Neuronal stem cell (in vitro differentiated cells): ENCODE results near the gene SPOCK2.

ENCODE experiments used
- DNase-seq: peaks from one replicate; pipeline ENCODE4 v3.0.0-alpha.2; 2013; ENCODE audit warnings: low spot score
- H2AFZ ChIP-seq: one replicate; pipeline ENCODE4 v1.6.1; 2013; ENCODE audit warnings: mild to moderate bottlenecking, low read length, inconsistent platforms
- H2AK5ac ChIP-seq: 2 replicates; pipeline ENCODE4 v1.6.1; 2013; ENCODE audit warnings: low read depth, mild to moderate bottlenecking, inconsistent platforms, low read length, moderate library complexity, mixed read lengths
- H2BK120ac ChIP-seq: 2 replicates; pipeline ENCODE4 v1.6.1; 2013; ENCODE audit warnings: low read depth, mild to moderate bottlenecking, inconsistent platforms, low read length, moderate library complexity, mixed read lengths
- H2BK12ac ChIP-seq: one replicate; pipeline ENCODE4 v1.6.1; 2013; ENCODE audit warnings: low read length, inconsistent platforms
- H2BK15ac ChIP-seq: 2 replicates; pipeline ENCODE4 v1.6.1; 2013; ENCODE audit warnings: mild to moderate bottlenecking, low read length, inconsistent platforms, mixed read lengths
- H2BK5ac ChIP-seq: one replicate; pipeline ENCODE4 v1.6.1; 2013; ENCODE audit warnings: inconsistent platforms, mild to moderate bottlenecking, low read length, moderate library complexity
- H3K14ac ChIP-seq: one replicate; pipeline ENCODE4 v1.6.1; 2013; ENCODE audit warnings: low read length, inconsistent platforms
- H3K18ac ChIP-seq: 2 replicates; pipeline ENCODE4 v1.6.1; 2013; ENCODE audit warnings: low read length, inconsistent platforms
- H3K23ac ChIP-seq: 2 replicates; pipeline ENCODE4 v1.6.1; 2013; ENCODE audit warnings: low read depth, mild to moderate bottlenecking, mixed read lengths, low read length, inconsistent platforms; ENCODE audit not compliant: poor library complexity
- H3K27ac ChIP-seq: replicated peaks from 3 replicates; pipeline ENCODE4 v1.5.1; 2013; ENCODE audit warnings: low read length, inconsistent platforms
- H3K27me3 ChIP-seq, 3 experiments: 2 replicates each; pipeline ENCODE4 v1.6.1; 2013; ENCODE audit warnings: low read length in 3 of 3, mild to moderate bottlenecking in 2 of 3, inconsistent platforms in 1 of 3, low read depth in 1 of 3, mixed read lengths in 1 of 3, moderate library complexity in 1 of 3; ENCODE audit not compliant: control insufficient read depth in 3 of 3, insufficient read depth in 3 of 3
- H3K36me3 ChIP-seq, 2 donors: replicated peaks in 1 of 2; 2 replicates each; pipeline ENCODE4 v1.6.1; 2013; ENCODE audit warnings: low read length in 2 of 2; ENCODE audit not compliant: control insufficient read depth in 2 of 2, insufficient read depth in 2 of 2
- H3K4ac ChIP-seq: 2 replicates; pipeline ENCODE4 v1.6.1; 2013; ENCODE audit warnings: inconsistent platforms, mild to moderate bottlenecking, low read length, moderate library complexity
- H3K4me1 ChIP-seq, 2 donors: 1 replicate in 1 of 2; 2 replicates in 1 of 2; pipeline ENCODE4 v1.6.1; 2013; ENCODE audit warnings: low read length in 2 of 2, low read depth in 1 of 2; ENCODE audit not compliant: control insufficient read depth in 2 of 2, insufficient read depth in 1 of 2
- H3K4me2 ChIP-seq: one replicate; pipeline ENCODE4 v1.6.1; 2013; ENCODE audit warnings: mild to moderate bottlenecking, low read length, inconsistent platforms; ENCODE audit not compliant: insufficient read depth, poor library complexity, severe bottlenecking
- H3K4me3 ChIP-seq, 2 donors: 2 replicates each; pipeline ENCODE4 v1.5.1; 2013; ENCODE audit warnings: low read length in 2 of 2, mild to moderate bottlenecking in 2 of 2, inconsistent platforms in 1 of 2, moderate library complexity in 1 of 2
- H3K79me1 ChIP-seq: one replicate; pipeline ENCODE4 v1.6.1; 2013; ENCODE audit warnings: low read depth, mild to moderate bottlenecking, inconsistent platforms, low read length, moderate library complexity
- H3K9ac ChIP-seq: one replicate; pipeline ENCODE4 v1.6.1; 2013; ENCODE audit warnings: mild to moderate bottlenecking, low read depth, low read length, inconsistent platforms; ENCODE audit not compliant: poor library complexity
- H3K9me3 ChIP-seq, 2 donors: replicated peaks in 1 of 2; 2 replicates each; pipeline versions ENCODE3 to v1.6.1; 2013; ENCODE audit warnings: low read length in 2 of 2, mild to moderate bottlenecking in 2 of 2, inconsistent platforms in 1 of 2, low read depth in 1 of 2, mixed read lengths in 1 of 2, moderate library complexity in 1 of 2; ENCODE audit not compliant: control insufficient read depth in 2 of 2, insufficient read depth in 1 of 2
- H4K8ac ChIP-seq: one replicate; pipeline ENCODE4 v1.6.1; 2013; ENCODE audit warnings: low read depth, mild to moderate bottlenecking, inconsistent platforms, low read length, moderate library complexity
- H4K91ac ChIP-seq: one replicate; pipeline ENCODE4 v1.6.1; 2013; ENCODE audit warnings: low read length, low read depth, mild to moderate bottlenecking, inconsistent platforms; ENCODE audit not compliant: poor library complexity
- whole genome bisulfite sequencing, 2 donors: extraction: QIAGEN DNeasy Blood & Tissue Kit; methylation state at CpG; one replicate each; pipeline ENCODE4 v1.1.7; 2013; ENCODE audit warnings: missing lambda C conversion rate in 2 of 2, mixed read lengths in 1 of 2; ENCODE audit not compliant: insufficient read length in 2 of 2, insufficient replicate concordance in 1 of 2; ENCODE audit errors: extremely low coverage in 2 of 2; 5-methylcytosine and 5-hydroxymethylcytosine counted together

SPOCK2 gene

GRCh38 chr10:72126872-72127232, 38.5 kb upstream of the SPOCK2 start:
- no peak overlapping the region for H4K91ac ChIP-seq
- H2BK15ac ChIP-seq: no peak overlapping the region
- H3K23ac ChIP-seq: no peak overlapping the region
- H3K14ac ChIP-seq: no peak overlapping the region
- no peak overlapping the region for H3K4ac ChIP-seq
- H3K4me2 ChIP-seq: no peak overlapping the region
- H3K27ac ChIP-seq: no peak overlapping the region
- no peak overlapping the region for H3K4me3 ChIP-seq
- WGBS, 2 donors: no CpG with 5 or more reads among the region's 3 CpGs
- no peak overlapping the region for H2AK5ac ChIP-seq
- H2AFZ ChIP-seq: no peak overlapping the region
- DNase-seq: no peak
- peaks cover 0 to 19% of the 10 kb centered on the region in 2 donors for H3K4me1 ChIP-seq
- H2BK12ac ChIP-seq: no peak overlapping the region
- no peak overlapping the region for H2BK5ac ChIP-seq
- H2BK120ac ChIP-seq: no peak overlapping the region
- H3K9me3 ChIP-seq: no peaks in the 10 kb centered on the region
- no peaks in the 10 kb centered on the region for H3K27me3 ChIP-seq
- H3K36me3 ChIP-seq: peaks cover 0 to 9% of the 10 kb centered on the region in 2 donors
- no peak overlapping the region for H4K8ac ChIP-seq
- no peak overlapping the region for H3K9ac ChIP-seq
- no peak overlapping the region for H3K18ac ChIP-seq
- H3K79me1 ChIP-seq: no peaks in the 10 kb centered on the region

GRCh38 chr10:72126184-72126871, 38.0 kb upstream of the SPOCK2 start:
- Histone ChIP-seq H2AK5ac (no peak overlapping the region), H2AFZ (no peak overlapping the region), H3K9ac (no peak overlapping the region), H3K79me1 (no peaks in the 10 kb centered on the region), H3K4me1 (peaks cover 0 to 19% of the 10 kb centered on the region in 2 donors), H3K27me3 (no peaks in the 10 kb centered on the region), H3K23ac (no peak overlapping the region), H4K8ac (no peak overlapping the region), H2BK5ac (no peak overlapping the region), H3K4me2 (no peak overlapping the region), H3K4me3 (no peak overlapping the region), H2BK15ac (no peak overlapping the region), H4K91ac (no peak overlapping the region), H2BK120ac (no peak overlapping the region), H3K14ac (no peak overlapping the region), H3K18ac (no peak overlapping the region), H2BK12ac (no peak overlapping the region), H3K4ac (no peak overlapping the region), H3K36me3 (peaks cover 0 to 9% of the 10 kb centered on the region in 2 donors), H3K9me3 (no peaks in the 10 kb centered on the region), H3K27ac (no peak overlapping the region)
- DNase-seq: no peak
- no CpG with 5 or more reads among the region's 3 CpGs for WGBS, 2 donors

- H3K4ac ChIP-seq: no peak overlapping the region
- peaks cover 0 to 19% of the 10 kb centered on the region in 2 donors for H3K4me1 ChIP-seq
- H3K27ac ChIP-seq: no peak overlapping the region
- H3K9me3 ChIP-seq: no peaks in the 10 kb centered on the region
- no peaks in the 10 kb centered on the region for H3K27me3 ChIP-seq
- H4K8ac ChIP-seq: no peak overlapping the region
- H2AFZ ChIP-seq: peak overlapping the region; percentile 21
- H2AK5ac ChIP-seq: no peak overlapping the region
- no peak overlapping the region for H3K4me2 ChIP-seq
- no peak overlapping the region for H3K23ac ChIP-seq
- H3K14ac ChIP-seq: no peak overlapping the region
- DNase-seq: no peak
- H3K79me1 ChIP-seq: no peaks in the 10 kb centered on the region
- H3K4me3 ChIP-seq: no peak overlapping the region
- H2BK15ac ChIP-seq: no peak overlapping the region
- no CpG with 5 or more reads among the region's 1 CpG for WGBS, 2 donors
- H3K36me3 ChIP-seq: peaks cover 0 to 9% of the 10 kb centered on the region in 2 donors
- no peak overlapping the region for H4K91ac ChIP-seq
- H3K9ac ChIP-seq: no peak overlapping the region
- no peak overlapping the region for H2BK5ac ChIP-seq
- H2BK12ac ChIP-seq: no peak overlapping the region
- no peak overlapping the region for H3K18ac ChIP-seq
- H2BK120ac ChIP-seq: no peak overlapping the region
These were observed 36.6 kb upstream of the SPOCK2 start for GRCh38 chr10:72124989-72125388.

DNA sequence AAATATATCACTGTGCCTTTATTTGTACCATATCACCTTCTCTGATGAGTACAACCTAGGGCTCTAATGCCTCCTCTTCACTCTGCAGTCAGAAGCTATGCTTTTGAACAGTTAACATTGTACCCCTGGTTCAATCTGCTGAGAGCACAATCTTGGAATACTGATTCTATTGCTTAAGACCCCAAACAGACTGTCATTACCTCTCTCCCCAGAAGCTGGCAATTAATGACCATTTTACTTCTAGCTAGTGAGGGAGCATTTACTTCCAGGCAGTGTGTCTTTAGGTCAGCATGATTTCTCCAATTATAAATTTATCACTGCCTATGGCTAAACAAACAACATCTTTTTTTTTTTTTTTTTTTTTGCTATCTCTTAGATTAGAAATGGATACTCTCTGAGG, 36.0 kb upstream of the SPOCK2 start:
- no peak overlapping the region for H3K23ac ChIP-seq
- H3K9ac ChIP-seq: no peak overlapping the region
- no peak overlapping the region for H2BK120ac ChIP-seq
- DNase-seq: no peak
- H3K79me1 ChIP-seq: no peaks in the 10 kb centered on the region
- no peak overlapping the region for H2BK5ac ChIP-seq
- H3K27me3 ChIP-seq: peaks cover 0 to under 1% (median 0%) of the 10 kb centered on the region in 3 experiments
- no peak overlapping the region for H3K4me2 ChIP-seq
- H3K14ac ChIP-seq: no peak overlapping the region
- H3K4ac ChIP-seq: no peak overlapping the region
- peaks cover 0 to 9% of the 10 kb centered on the region in 2 donors for H3K36me3 ChIP-seq
- H2BK15ac ChIP-seq: no peak overlapping the region
- H3K4me1 ChIP-seq: peaks cover 0 to 19% of the 10 kb centered on the region in 2 donors
- no peak overlapping the region for H2BK12ac ChIP-seq
- no peak overlapping the region for H4K8ac ChIP-seq
- H3K4me3 ChIP-seq: no peak overlapping the region
- no peak overlapping the region for H4K91ac ChIP-seq
- no peaks in the 10 kb centered on the region for H3K9me3 ChIP-seq
- H2AFZ ChIP-seq: no peak overlapping the region
- no peak overlapping the region for H2AK5ac ChIP-seq
- H3K18ac ChIP-seq: no peak overlapping the region
- no peak overlapping the region for H3K27ac ChIP-seq
